GM18861 (cell line): ENCODE results near the gene CATSPERE.
"Not testable (repeated sequence)": the region's sequence is repeated elsewhere in the genome, so short reads cannot be mapped to it uniquely, and the experiment has no call there.

ENCODE experiments used
- ATAC-seq: cut with Tn5 transposase; IDR thresholded peaks from one replicate; pipeline ENCODE4 v1.9.1; 2021; ENCODE audit not compliant: unreplicated experiment

The CATSPERE gene

GRCh38 chr1:244448279-244449036 is 12.6 kb upstream of the CATSPERE start:
- no peak for ATAC-seq

GRCh38 chr1:244449936-244450508 is 11.1 kb upstream of the CATSPERE start:
- no peak for ATAC-seq

GRCh38 chr1:244450597-244451538 is 10.2 kb upstream of the CATSPERE start:
- ATAC-seq = peak; percentile 19

DNA sequence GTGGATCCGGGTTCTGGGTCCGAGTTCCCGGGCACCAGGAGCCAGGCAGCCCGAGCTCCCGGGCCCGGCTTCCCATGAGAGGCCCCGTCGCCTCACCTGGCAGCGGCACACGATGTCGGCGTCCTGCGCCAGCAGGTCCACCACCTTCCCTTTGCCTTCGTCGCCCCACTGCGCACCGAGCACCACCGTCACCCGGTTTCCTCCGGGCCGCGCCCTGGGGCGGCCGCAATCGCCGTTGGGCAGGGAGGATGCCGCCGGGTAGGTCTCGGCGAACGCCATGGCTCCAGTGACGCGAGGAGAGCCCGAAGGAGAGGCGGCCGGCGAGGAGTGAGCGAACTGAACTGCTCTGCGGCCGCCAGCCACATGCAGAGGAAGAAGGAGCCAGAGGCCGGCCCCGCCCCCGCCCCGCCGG is 9.5 kb upstream of the CATSPERE start, which contains the start of gene ADSS2:
ADSS2 (minus strand) TSS at position 371 of the 412 bp plus-strand sequence; CDS start at position 279, 92 bp downstream.
- ATAC-seq = no peak

DNA sequence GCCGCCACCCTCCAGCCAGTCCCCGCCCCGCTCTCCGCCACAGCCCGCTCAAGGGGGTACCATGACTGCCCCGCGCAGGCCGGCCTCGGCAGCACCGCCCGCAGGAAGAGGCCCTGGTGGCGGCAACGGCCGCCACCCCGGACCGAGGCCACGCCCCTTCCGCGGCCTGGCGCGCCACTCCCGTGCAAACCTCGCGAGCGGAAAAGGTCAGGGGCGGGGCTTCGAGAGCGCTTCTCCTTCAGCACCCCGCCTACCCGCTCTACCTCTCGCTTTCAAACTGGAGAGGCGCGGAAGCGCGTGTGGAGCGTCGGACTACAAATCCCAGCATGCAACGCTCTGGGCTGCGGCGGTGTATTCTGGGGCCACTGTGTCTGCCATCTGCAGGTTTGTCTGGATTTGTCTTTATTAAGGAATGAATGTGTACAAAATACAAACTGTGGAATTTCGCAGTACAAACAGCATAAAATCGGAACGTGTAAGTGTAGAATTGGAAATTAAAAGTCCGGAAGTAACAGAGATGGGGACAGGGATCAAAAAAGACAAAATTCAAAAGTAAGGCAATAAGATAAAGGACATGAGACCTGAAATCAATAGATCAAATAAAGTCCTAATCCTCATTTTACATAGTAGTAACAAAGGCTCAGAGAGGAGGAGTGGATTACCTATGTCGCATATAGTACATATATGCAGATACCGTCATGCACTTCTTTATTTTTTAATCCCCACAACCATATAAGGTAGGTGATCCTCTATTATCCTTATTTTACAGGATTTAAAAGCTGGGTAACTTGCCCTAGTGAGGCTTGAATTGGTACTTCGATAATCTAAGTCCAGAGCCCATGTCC is 8.9 kb upstream of the CATSPERE start:
- ATAC-seq = peak; percentile 87

GRCh38 chr1:244454412-244454811 is 6.7 kb upstream of the CATSPERE start:
- no peak for ATAC-seq

GRCh38 chr1:244456586-244456985 is 4.5 kb upstream of the CATSPERE start:
- no peak for ATAC-seq

DNA sequence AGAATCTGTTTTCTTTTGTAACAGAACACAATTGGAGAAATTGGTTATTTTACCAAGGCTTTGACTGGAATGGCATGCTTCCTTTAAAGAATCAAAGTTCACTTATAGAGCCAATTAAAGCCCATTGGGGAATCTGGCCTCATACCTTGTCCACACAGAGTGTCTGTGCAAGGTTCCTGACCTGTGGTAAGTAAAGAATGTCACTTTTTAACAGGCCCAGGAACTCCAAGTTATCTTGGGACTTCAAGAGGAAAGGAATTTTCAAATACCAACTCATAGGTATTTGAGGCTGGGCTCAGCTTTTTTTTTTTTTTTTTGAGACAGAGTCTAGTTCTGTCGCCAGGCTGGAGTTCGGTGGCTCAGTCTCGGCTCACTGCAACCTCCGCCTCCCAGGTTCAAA is 2.3 kb upstream of the CATSPERE start:
- no peak for ATAC-seq

GRCh38 chr1:244460197-244460596 is 876 bp upstream of the CATSPERE start:
- ATAC-seq = no peak

- ATAC-seq = no peak
These were observed 5.7 kb downstream of the CATSPERE start for GRCh38 chr1:244466724-244467123.

DNA sequence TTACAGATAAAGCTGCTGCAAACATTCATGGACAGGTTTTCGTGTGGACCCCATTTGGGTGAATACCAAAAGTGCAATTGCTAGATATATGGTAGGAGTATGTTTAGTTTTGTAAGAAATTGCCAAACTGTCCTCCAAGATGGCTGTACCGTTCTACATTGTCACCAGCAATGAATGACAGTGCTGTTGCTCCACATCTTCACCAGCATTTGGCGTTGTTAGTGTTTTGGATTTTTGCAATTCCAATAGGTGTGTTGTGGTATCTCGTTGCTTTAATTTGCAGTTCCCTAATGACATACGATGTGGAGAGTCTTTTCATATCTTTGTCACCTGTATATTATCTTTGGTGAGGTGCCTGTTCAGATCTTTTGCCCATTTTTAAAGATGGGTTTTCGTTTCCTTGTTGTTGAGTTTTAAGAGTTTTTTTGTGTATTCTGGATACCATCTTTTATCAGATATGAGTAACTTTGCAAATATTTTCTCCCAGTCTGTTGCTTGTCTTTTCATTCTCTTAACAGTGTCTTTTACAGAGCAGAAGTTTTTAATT is 12.1 kb downstream of the CATSPERE start:
- ATAC-seq = no peak

DNA sequence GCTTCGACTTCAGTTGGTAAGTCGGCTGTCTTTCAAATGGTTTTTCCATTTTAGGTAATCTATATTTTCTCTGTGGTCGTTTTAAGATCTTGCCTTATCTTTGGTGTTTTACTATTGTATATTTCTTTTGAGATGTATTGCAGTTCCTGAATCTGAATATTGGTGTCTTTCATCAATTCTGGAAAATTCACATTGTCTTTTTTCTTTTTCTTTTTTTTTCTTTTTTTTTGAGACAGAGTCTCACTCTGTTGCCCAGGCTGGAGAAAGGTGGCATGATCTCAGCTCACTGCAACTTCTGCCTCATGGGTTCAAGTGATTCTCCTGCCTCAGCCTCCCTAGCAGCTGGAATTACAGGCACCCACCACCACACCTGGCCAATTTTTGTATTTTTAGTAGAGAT is 23.9 kb downstream of the CATSPERE start:
- not testable (repeated sequence) for ATAC-seq

DNA sequence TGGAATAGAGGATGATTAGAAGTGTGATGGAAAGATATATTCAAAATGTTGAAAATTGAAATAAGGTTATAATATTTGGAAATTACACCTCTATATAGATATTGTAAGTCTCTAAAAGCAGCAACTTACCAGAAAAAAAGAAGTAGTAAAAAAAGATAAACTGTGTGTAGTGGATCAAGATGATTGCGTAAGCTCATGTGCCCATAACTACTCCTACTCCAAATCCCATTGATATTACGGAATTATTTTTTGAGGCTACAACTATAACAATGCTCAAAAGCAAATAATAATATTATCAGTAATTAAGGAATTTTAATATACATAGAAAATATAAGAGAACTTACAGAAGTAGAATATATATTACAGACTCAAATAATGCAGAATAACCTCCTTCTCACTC is 33.6 kb downstream of the CATSPERE start:
- ATAC-seq = no peak

GRCh38 chr1:244496186-244496585 is 35.1 kb downstream of the CATSPERE start:
- no peak for ATAC-seq

GRCh38 chr1:244497805-244498204 is 36.7 kb downstream of the CATSPERE start:
- ATAC-seq = no peak

GRCh38 chr1:244499484-244499883 is 38.4 kb downstream of the CATSPERE start:
- not testable (repeated sequence) for ATAC-seq

GRCh38 chr1:244500515-244500914 is 39.4 kb downstream of the CATSPERE start:
- ATAC-seq = not testable (repeated sequence)

- no peak for ATAC-seq
These were observed 41.6 kb downstream of the CATSPERE start for GRCh38 chr1:244502630-244503029.

DNA sequence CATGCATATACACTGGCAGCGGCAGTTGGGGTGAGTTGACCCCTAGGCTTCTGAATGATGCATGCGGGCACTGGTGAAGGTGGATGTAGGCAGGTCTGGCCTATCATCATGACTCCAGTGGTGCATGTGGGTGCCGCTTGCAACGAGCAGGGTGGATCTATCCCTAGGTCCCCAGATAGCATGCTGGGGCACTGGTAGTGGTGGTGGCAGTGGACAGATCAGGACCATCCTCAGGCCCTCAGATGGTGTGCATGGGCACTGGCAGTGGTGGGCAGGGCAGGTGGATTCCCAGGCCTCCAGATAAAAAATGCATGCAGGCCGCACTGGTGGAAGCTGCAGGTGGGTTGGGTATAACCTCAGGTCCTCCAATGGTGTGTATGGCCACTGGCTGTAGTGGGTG is 52.4 kb downstream of the CATSPERE start:
- ATAC-seq = no peak

- no peak for ATAC-seq
These were observed 54.6 kb downstream of the CATSPERE start for GRCh38 chr1:244515680-244516079.
